ENCODE measurements around the gene BST1. TPM values are rescaled to one million over a fixed set of nuclear protein-coding genes. Genes with fewer than 3 reads are reported as not detected.
A peak's percentile ranks its signal among the peaks of the same experiment; 100 is the strongest.

The BST1 gene
- total and polyA plus RNA-seq, 10 donors, result 3.8 to 54.3 (median 15.4) TPM

- H3K27me3 ChIP-seq (replicated peaks in 1 of 7), result no peaks in the 10 kb centered on the region
- no peak overlapping the region for H3K4me3 ChIP-seq
- peaks cover 0 to 44% (median 4%) of the 10 kb centered on the region in 6 donors for H3K4me1 ChIP-seq
- H3K36me3 ChIP-seq, result no peaks in the 10 kb centered on the region
- TF ChIP-seq POLR2A (IDR thresholded peaks at IDR 0.05) (no peak), CTCF (IDR thresholded peaks at IDR 0.05 in 8 of 11, conservative IDR thresholded peaks at IDR 0.05 in 3 of 11) (no peak), POLR2AphosphoS5 (IDR thresholded peaks at IDR 0.05) (no peak)
- peak overlapping the region in 3 of 8 donors; percentile 9 to 99 (median 89) for H3K27ac ChIP-seq
- intact Hi-C loops (cut with DNase I; ENCODE audit: low total_unique reads), result no loop called here
- H3K9me3 ChIP-seq, result no peaks in the 10 kb centered on the region
- 54 to 73% (median 70%) methylated on average over 1 of the region's 1 CpG for WGBS, 5 donors
- DNase-seq, result no peak
Measured at GRCh38 chr4:15668566-15669435, 34.1 kb upstream of the BST1 start.

- no peaks in the 10 kb centered on the region for H3K9me3 ChIP-seq
- intact Hi-C loops (cut with DNase I; ENCODE audit: low total_unique reads), result no loop called here
Measured at GRCh38 chr4:15670576-15670975, 32.3 kb upstream of the BST1 start.

GRCh38 chr4:15672101-15672500 is 30.8 kb upstream of the BST1 start:
- no peaks in the 10 kb centered on the region for H3K9me3 ChIP-seq
- no peaks in the 10 kb centered on the region for H3K27me3 ChIP-seq (replicated peaks in 1 of 7)
- 76 to 94% (median 89%) methylated on average over 3 of the region's 3 CpGs for WGBS, 5 donors
- intact Hi-C loops (cut with DNase I; ENCODE audit: low total_unique reads), result no loop called here
- DNase-seq, result no peak
- no peaks in the 10 kb centered on the region for H3K36me3 ChIP-seq
- H3K4me3 ChIP-seq, result no peak overlapping the region
- peaks cover 0 to 58% (median 6%) of the 10 kb centered on the region in 6 donors for H3K4me1 ChIP-seq
- H3K27ac ChIP-seq, result peak overlapping the region in 2 of 8 donors; percentile 10 to 31
- TF ChIP-seq POLR2A (IDR thresholded peaks at IDR 0.05) (no peak), POLR2AphosphoS5 (IDR thresholded peaks at IDR 0.05) (no peak), CTCF (IDR thresholded peaks at IDR 0.05 in 8 of 11, conservative IDR thresholded peaks at IDR 0.05 in 3 of 11) (no peak)

More at GRCh38 chr4:15670576-15670975, 32.3 kb upstream of the BST1 start:
- Histone ChIP-seq H3K27ac (peak overlapping the region in 1 of 8 donors; percentile 17), H3K4me3 (no peak overlapping the region), H3K4me1 (peaks cover 0 to 53% (median 9%) of the 10 kb centered on the region in 6 donors), H3K36me3 (no peaks in the 10 kb centered on the region), H3K27me3 (replicated peaks in 1 of 7) (no peaks in the 10 kb centered on the region)
- TF ChIP-seq CTCF (IDR thresholded peaks at IDR 0.05 in 8 of 11, conservative IDR thresholded peaks at IDR 0.05 in 3 of 11) (no peak), POLR2A (IDR thresholded peaks at IDR 0.05) (no peak), POLR2AphosphoS5 (IDR thresholded peaks at IDR 0.05) (no peak)
- no peak for DNase-seq
- WGBS, 5 donors, result 65 to 82% (median 69%) methylated on average over 3 of the region's 3 CpGs

- no peaks in the 10 kb centered on the region for H3K27me3 ChIP-seq (replicated peaks in 1 of 7)
- no peak for TF ChIP-seq POLR2AphosphoS5 (IDR thresholded peaks at IDR 0.05)
- no peak for TF ChIP-seq CTCF (IDR thresholded peaks at IDR 0.05 in 8 of 11, conservative IDR thresholded peaks at IDR 0.05 in 3 of 11)
- no peak for TF ChIP-seq POLR2A (IDR thresholded peaks at IDR 0.05)
- H3K4me3 ChIP-seq, result no peak overlapping the region
- H3K4me1 ChIP-seq, result peaks cover 0 to 70% (median 6%) of the 10 kb centered on the region in 6 donors
- intact Hi-C loops (cut with DNase I; ENCODE audit: low total_unique reads), result no loop called here
- no peak for DNase-seq
- no peaks in the 10 kb centered on the region for H3K9me3 ChIP-seq
- 94 to 100% (median 97%) methylated on average over 1 of the region's 1 CpG for WGBS, 5 donors
- no peaks in the 10 kb centered on the region for H3K36me3 ChIP-seq
- peak overlapping the region in 1 of 8 donors; percentile 56 for H3K27ac ChIP-seq
Measured at GRCh38 chr4:15673337-15673736, 29.5 kb upstream of the BST1 start.

Measured in spleen (tissue), 11 donors.